Measurements from ENCODE around the gene SNF8. TPM values are rescaled to one million over a fixed set of nuclear protein-coding genes. Genes with fewer than 3 reads are reported as not detected.
"Not testable (repeated sequence)": the region's sequence is repeated elsewhere in the genome, so short reads cannot be mapped to it uniquely, and the experiment has no call there.

The SNF8 gene
- total and polyA plus RNA-seq, 12 donors, result 90.0 to 196 (median 106) TPM

- TF ChIP-seq CTCF (IDR thresholded peaks at IDR 0.05), result no peak
- H3K4me1 ChIP-seq, result no peaks in the 10 kb centered on the region
- ATAC-seq (no peak), DNase-seq (no peak)
- intact Hi-C loops (cut with DNase I), result loop anchor here in 1 of 10 donors (10.0 kb wide), 1 partner anchor 83 kb away; no protein-coding TSS in a partner anchor
- H3K36me3 ChIP-seq, result no peaks in the 10 kb centered on the region
- no peak overlapping the region for H3K27ac ChIP-seq
- no peak overlapping the region for H3K4me3 ChIP-seq
- H3K9me3 ChIP-seq, result no peaks in the 10 kb centered on the region
- peaks cover 0 to 61% (median 50%) of the 10 kb centered on the region in 7 donors for H3K27me3 ChIP-seq
- whole genome bisulfite sequencing, 2 donors, result 79 to 82% methylated on average over 5 of the region's 5 CpGs
These were observed 6.9 kb upstream of the SNF8 start for GRCh38 chr17:48951572-48951971.

GRCh38 chr17:48945261-48945651 lies 614 bp upstream of the SNF8 start:
- Histone ChIP-seq H3K4me1 (peaks cover 4 to 26% (median 21%) of the 10 kb centered on the region in 9 donors), H3K4me3 (peak overlapping the region in 9 of 10 donors; percentile 56 to 96 (median 80)), H3K36me3 (peaks cover 0 to 23% (median 8%) of the 10 kb centered on the region in 9 donors), H3K27ac (peak overlapping the region in 9 of 10 donors; percentile 81 to 97 (median 87))
- WGBS, 2 donors, result 92 to 96% methylated on average over 16 of the region's 16 CpGs
- DNase-seq, H3K9me3 ChIP-seq, H3K27me3 ChIP-seq, ATAC-seq: not testable (repeated sequence)
- intact Hi-C loops (cut with DNase I), result loop anchor here in 1 of 10 donors (2.0 kb wide), 1 partner anchor 36 kb away; the partner anchor contains the start of gene UBE2Z

- H3K4me3 ChIP-seq, result no peak overlapping the region
- no peak overlapping the region for H3K27ac ChIP-seq
- 90 to 93% methylated on average over 6 of the region's 6 CpGs for WGBS, 2 donors
- DNase-seq, result no peak
- peaks cover 0 to 20% (median 0%) of the 10 kb centered on the region in 9 donors for H3K4me1 ChIP-seq
- no peak for TF ChIP-seq CTCF (IDR thresholded peaks at IDR 0.05)
- ATAC-seq, result peak in 1 of 8 donors; percentile 22
- intact Hi-C loops (cut with DNase I), result no loop called here
- peaks cover 0 to 99% (median 72%) of the 10 kb centered on the region in 9 donors for H3K36me3 ChIP-seq
- no peaks in the 10 kb centered on the region for H3K27me3 ChIP-seq
- no peaks in the 10 kb centered on the region for H3K9me3 ChIP-seq
These were observed 11.6 kb downstream of the SNF8 start for GRCh38 chr17:48933035-48933434.

GRCh38 chr17:48930435-48930873 lies 14.2 kb downstream of the SNF8 start:
- ATAC-seq (no peak), DNase-seq (no peak)
- H3K36me3 ChIP-seq, result peaks cover 0 to 99% (median 73%) of the 10 kb centered on the region in 9 donors
- intact Hi-C loops (cut with DNase I), result no loop called here
- no peak for TF ChIP-seq CTCF (IDR thresholded peaks at IDR 0.05)
- no peaks in the 10 kb centered on the region for H3K27me3 ChIP-seq
- 62 to 63% methylated on average over 3 of the region's 3 CpGs for WGBS, 2 donors
- peaks cover 0 to 20% (median 0%) of the 10 kb centered on the region in 9 donors for H3K4me1 ChIP-seq
- H3K9me3 ChIP-seq, result no peaks in the 10 kb centered on the region
- H3K4me3 ChIP-seq, result no peak overlapping the region
- H3K27ac ChIP-seq, result peak overlapping the region in 3 of 10 donors; percentile 10 to 33 (median 31)

- DNase-seq, result no peak
- Histone ChIP-seq H3K4me3 (no peak overlapping the region), H3K36me3 (peaks cover 0 to 100% (median 73%) of the 10 kb centered on the region in 9 donors), H3K9me3 (no peaks in the 10 kb centered on the region), H3K27me3 (no peaks in the 10 kb centered on the region), H3K4me1 (peaks cover 0 to 20% (median 0%) of the 10 kb centered on the region in 9 donors), H3K27ac (peak overlapping the region in 2 of 10 donors; percentile 15 to 51)
- TF ChIP-seq CTCF (IDR thresholded peaks at IDR 0.05), result no peak
- intact Hi-C loops (cut with DNase I), result no loop called here
- no peak for ATAC-seq
- WGBS, 2 donors, result 48 to 52% methylated on average over 1 of the region's 1 CpG
These were observed 14.9 kb downstream of the SNF8 start for GRCh38 chr17:48929812-48930165.
